Mesothelial cell of epicardium (in vitro differentiated cells): ENCODE measurements around the gene C2CD3. TPM values are rescaled to one million over a fixed set of nuclear protein-coding genes. Genes with fewer than 3 reads are reported as not detected.

Experiments
- DNase-seq, 2 experiments: peaks; one replicate each; pipeline ENCODE4 v3.0.0; 2021; ENCODE audit warnings: low spot score in 2 of 2; ENCODE audit not compliant: unreplicated experiment in 2 of 2
- H3K27ac Mint-ChIP-seq: 2 replicates; pipeline ENCODE4 v1.8.0; 2021; ENCODE audit warnings: mixed read lengths
- H3K27me3 Mint-ChIP-seq: 2 replicates; pipeline ENCODE4 v1.8.0; 2021; ENCODE audit warnings: low read depth, mixed read lengths
- H3K36me3 Mint-ChIP-seq: 2 replicates; pipeline ENCODE4 v1.8.0; 2021; ENCODE audit warnings: mixed read lengths
- H3K4me1 Mint-ChIP-seq: 2 replicates; pipeline ENCODE4 v1.8.0; 2021; ENCODE audit warnings: mixed read lengths
- H3K4me3 Mint-ChIP-seq: 2 replicates; pipeline ENCODE4 v1.8.0; 2021; ENCODE audit warnings: mild to moderate bottlenecking, moderate library complexity, mixed read lengths
- H3K9me3 Mint-ChIP-seq: 2 replicates; pipeline ENCODE4 v1.8.0; 2021; ENCODE audit warnings: mixed read lengths
- total RNA-seq: library from RNA; stranded (reverse); gene quantifications from 3 replicates; pipeline ENCODE4 v1.2.1, GENCODE V29; 2021
- TF ChIP-seq, protein P1 (sequence below): fragments of 200-600 bp; sonication (generic); IDR thresholded peaks from one replicate; pipeline ENCODE4 v1.5.0; 2021; ENCODE audit warnings: antibody characterized with exemption; ENCODE audit not compliant: unreplicated experiment

Gene C2CD3
- total RNA-seq, 1 donor from 2014 or later, result 34.8 TPM

DNA sequence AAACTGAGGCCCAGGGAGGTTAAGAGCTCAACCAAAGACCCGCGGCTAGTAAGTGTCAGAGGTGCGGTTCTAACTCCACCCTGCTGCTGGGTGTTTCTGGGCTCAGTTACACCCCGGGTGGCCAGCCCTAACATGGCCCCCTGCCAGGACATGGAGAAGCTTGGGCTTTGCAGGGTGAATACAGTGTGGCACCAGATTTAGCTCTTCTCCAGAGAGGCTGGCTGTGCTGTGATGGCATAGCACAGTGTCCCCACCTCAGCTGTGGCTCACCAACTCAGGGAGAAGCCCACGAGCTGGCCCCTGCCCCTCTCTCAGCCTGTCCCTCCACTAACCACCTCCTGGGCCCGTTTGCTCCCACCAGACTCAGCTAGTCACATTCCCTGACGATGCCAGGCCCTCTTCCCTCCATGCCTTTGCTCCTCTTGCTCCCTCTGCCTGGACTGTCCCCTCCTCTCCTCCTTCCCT lies 168.9 kb downstream of the C2CD3 start:
- Mint-ChIP-seq H3K4me1 (no peaks in the 10 kb centered on the region), H3K9me3 (no peaks in the 10 kb centered on the region), H3K4me3 (no peak overlapping the region), H3K27ac (no peak overlapping the region), H3K27me3 (no peaks in the 10 kb centered on the region), H3K36me3 (peaks cover 13% of the 10 kb centered on the region)
- TF ChIP-seq, protein P1, sequence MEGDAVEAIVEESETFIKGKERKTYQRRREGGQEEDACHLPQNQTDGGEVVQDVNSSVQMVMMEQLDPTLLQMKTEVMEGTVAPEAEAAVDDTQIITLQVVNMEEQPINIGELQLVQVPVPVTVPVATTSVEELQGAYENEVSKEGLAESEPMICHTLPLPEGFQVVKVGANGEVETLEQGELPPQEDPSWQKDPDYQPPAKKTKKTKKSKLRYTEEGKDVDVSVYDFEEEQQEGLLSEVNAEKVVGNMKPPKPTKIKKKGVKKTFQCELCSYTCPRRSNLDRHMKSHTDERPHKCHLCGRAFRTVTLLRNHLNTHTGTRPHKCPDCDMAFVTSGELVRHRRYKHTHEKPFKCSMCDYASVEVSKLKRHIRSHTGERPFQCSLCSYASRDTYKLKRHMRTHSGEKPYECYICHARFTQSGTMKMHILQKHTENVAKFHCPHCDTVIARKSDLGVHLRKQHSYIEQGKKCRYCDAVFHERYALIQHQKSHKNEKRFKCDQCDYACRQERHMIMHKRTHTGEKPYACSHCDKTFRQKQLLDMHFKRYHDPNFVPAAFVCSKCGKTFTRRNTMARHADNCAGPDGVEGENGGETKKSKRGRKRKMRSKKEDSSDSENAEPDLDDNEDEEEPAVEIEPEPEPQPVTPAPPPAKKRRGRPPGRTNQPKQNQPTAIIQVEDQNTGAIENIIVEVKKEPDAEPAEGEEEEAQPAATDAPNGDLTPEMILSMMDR, result no peak
- DNase-seq, result no peak

DNA sequence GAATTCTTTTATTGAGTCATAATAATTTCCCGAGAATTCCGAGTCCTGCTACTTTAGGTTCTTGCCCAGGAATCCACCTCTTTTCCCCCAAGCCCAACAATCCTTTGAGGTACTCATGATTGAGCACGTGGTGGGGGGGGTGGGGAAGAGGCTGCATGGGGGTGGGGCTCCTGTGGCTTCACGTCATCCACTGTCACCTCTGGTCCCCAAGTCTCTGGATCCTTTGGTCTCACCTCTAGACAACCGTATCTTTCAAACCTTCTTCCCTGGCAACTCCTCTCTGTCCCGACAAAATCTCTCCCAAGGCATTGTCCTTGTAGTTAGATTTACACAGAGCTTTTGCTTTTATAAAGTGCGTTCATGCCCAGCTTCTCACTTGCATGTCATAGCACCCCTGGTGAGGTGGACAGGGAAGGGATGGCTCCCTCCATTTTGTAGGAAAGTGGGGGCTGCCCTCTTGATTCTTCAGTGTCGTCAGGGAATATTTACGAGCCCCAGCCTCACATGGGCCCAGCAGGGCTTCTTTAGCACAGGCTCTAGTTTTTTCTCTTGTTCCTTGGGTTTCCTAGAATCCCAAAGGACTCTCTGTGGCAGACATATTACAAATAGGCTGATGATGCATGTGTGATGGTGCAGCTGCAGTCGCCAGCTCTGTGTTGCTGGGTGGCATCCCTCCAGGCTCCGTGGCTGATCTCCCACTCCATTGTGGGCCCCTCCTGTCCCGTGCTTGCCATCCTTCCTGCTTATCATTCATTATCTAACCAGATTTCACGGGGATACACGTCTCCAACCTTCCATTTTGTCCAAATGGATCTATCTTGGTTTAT lies 170.3 kb downstream of the C2CD3 start:
- H3K27me3 Mint-ChIP-seq, result no peaks in the 10 kb centered on the region
- no peaks in the 10 kb centered on the region for H3K4me1 Mint-ChIP-seq
- no peak for DNase-seq
- no peak overlapping the region for H3K4me3 Mint-ChIP-seq
- no peaks in the 10 kb centered on the region for H3K9me3 Mint-ChIP-seq
- no peak overlapping the region for H3K27ac Mint-ChIP-seq
- TF ChIP-seq, protein P1, result no peak
- H3K36me3 Mint-ChIP-seq, result peaks cover 13% of the 10 kb centered on the region

DNA sequence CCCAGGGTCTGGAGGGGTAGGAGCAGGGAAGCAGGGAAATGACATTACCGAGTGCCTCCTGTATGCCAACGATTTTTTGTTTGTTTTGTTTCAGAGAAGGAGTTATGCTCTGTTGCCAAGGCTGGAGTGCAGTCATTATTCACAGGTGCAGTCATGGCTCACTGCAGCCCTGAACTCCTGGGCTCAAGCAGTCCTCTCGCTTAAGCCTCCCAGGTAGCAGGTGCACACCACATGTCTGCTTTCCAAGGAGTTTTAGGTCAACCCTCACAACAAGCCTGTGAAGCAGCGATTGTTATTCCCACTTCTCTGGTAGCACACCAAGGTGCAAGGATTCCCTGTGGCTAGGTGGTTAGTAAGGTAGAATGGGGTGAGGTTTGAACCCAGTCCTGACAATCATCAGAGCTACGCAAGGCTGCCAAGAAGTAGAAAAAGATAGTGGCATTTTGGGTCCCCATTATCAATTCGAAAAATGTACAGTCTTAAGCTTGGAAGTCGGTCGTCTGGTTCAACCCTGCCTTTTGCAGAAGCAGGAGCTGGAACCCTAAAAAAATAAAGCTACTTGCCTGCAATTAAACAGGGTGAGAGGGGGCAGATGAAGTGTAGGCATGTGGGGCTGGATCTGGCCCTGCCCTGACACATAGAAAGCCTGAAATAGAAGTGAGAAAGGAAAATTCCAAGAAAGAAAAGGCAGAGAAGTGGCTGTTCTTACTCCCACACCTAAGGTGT lies 171.1 kb downstream of the C2CD3 start:
- Mint-ChIP-seq H3K27me3 (no peaks in the 10 kb centered on the region), H3K36me3 (peaks cover 13% of the 10 kb centered on the region), H3K27ac (no peak overlapping the region), H3K4me3 (no peak overlapping the region), H3K9me3 (no peaks in the 10 kb centered on the region), H3K4me1 (no peaks in the 10 kb centered on the region)
- DNase-seq, result no peak
- TF ChIP-seq, protein P1, result no peak

DNA sequence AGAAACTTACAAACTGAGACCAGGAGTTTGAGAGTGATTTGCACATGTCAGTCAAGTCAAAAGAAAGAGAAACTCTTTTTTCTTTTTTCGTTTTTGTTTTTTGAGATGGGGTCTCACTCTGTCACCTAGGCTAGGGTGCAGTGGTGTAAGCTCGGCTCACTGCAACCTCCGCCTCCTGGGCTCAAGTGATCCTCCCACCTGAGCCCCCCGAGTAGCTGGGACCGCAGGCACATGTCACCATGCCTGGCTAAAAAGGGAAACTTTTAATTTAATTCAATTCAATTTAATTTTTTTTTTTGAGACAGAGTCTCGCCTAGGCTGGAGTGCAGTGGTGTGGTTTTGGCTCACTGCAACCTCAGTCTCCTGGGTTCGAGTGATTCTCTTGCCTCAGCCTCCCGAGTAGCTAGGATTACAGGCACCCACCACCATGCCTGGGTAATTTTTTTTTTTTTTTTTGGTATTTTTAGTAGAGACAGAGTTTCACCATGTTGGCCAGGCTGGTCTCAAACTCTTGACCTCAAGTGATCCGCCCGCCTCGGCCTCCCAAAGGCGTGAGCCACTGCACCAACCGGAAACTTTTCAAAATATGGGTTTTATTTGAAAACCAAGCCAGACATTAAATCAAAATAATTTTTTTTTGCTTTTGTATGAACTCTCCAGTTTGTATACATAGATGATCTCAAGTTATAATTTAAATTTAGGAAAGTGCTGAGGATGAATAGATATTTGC lies 171.8 kb downstream of the C2CD3 start:
- no peak overlapping the region for H3K27ac Mint-ChIP-seq
- no peak overlapping the region for H3K4me3 Mint-ChIP-seq
- H3K4me1 Mint-ChIP-seq, result no peaks in the 10 kb centered on the region
- no peaks in the 10 kb centered on the region for H3K27me3 Mint-ChIP-seq
- no peak for DNase-seq
- peaks cover 12% of the 10 kb centered on the region for H3K36me3 Mint-ChIP-seq
- TF ChIP-seq, protein P1, result no peak
- H3K9me3 Mint-ChIP-seq, result no peaks in the 10 kb centered on the region

DNA sequence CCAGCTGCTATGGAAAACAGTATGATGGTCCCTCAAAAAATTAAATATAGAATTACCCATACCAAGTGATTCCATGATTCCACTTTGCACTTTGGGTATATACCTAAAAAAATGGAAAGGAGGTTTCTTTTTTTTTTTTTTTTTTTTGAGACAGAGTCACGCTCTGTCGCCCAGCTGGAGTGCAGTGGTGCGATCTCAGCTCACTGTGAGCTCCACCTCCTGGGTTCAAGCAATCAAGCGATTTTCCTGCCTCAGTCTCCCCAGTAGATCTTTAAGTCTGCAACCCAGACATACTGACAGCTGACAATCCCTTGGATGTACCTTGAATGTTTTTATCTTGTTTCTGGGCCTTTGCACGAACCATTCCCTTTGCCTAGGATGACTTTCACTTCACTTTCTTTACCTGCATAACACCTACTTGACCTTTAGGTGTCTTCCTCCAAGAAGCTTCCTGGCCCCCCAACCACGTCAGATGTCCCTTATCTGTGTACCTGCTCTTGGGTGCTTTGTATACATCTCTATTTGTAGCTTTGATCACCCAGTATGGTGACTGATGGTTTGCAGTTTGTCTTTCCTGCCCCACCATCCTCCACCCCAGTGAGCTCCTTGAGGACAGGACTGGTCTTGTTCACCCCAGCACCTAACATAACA lies 173.6 kb downstream of the C2CD3 start:
- Mint-ChIP-seq H3K27me3 (no peaks in the 10 kb centered on the region), H3K4me1 (no peaks in the 10 kb centered on the region), H3K36me3 (peaks cover 3% of the 10 kb centered on the region), H3K9me3 (no peaks in the 10 kb centered on the region), H3K27ac (no peak overlapping the region), H3K4me3 (no peak overlapping the region)
- TF ChIP-seq, protein P1, result no peak
- DNase-seq, result no peak
